D721Med (cell line): ENCODE results near the gene TMPRSS4.

Source experiments
- DNase-seq: peaks from one replicate; pipeline ENCODE4 v3.0.0; 2011; ENCODE audit warnings: low spot score; ENCODE audit not compliant: insufficient read length
- FAIRE-seq: peaks from 2 replicates; lab custom pipeline; 2011; peaks lifted over from hg19 to GRCh38; lab: Jason Lieb, UNC
- TF ChIP-seq, protein P1 (sequence below): IDR thresholded peaks from 2 replicates; pipeline ENCODE4 v1.5.1; 2012; ENCODE audit warnings: mild to moderate bottlenecking, control low read depth; ENCODE audit not compliant: insufficient read depth; ENCODE audit errors: missing control alignments

TMPRSS4 gene

DNA sequence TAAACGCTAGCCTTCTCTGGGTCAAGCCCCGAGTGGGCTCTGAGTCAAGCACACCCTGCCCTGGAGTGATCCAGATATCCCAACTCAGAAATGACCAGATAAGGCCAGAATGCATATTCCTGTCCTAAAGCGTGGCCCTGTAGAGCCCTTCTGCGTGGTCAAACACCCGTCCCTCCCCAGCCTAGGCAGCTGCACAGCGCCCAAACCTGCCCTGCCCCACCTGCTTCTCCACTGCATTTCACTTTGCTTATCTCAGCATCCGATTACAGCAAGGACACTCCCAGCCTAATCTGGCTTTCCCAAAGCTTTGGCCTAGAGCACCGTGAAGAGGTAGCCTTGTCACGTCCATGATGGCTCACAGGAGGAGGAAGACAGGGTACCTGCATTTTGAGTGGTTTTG, 11.9 kb upstream of the TMPRSS4 start:
- TF ChIP-seq, protein P1, sequence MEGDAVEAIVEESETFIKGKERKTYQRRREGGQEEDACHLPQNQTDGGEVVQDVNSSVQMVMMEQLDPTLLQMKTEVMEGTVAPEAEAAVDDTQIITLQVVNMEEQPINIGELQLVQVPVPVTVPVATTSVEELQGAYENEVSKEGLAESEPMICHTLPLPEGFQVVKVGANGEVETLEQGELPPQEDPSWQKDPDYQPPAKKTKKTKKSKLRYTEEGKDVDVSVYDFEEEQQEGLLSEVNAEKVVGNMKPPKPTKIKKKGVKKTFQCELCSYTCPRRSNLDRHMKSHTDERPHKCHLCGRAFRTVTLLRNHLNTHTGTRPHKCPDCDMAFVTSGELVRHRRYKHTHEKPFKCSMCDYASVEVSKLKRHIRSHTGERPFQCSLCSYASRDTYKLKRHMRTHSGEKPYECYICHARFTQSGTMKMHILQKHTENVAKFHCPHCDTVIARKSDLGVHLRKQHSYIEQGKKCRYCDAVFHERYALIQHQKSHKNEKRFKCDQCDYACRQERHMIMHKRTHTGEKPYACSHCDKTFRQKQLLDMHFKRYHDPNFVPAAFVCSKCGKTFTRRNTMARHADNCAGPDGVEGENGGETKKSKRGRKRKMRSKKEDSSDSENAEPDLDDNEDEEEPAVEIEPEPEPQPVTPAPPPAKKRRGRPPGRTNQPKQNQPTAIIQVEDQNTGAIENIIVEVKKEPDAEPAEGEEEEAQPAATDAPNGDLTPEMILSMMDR: no peak
- FAIRE-seq: no peak
- DNase-seq: no peak

DNA sequence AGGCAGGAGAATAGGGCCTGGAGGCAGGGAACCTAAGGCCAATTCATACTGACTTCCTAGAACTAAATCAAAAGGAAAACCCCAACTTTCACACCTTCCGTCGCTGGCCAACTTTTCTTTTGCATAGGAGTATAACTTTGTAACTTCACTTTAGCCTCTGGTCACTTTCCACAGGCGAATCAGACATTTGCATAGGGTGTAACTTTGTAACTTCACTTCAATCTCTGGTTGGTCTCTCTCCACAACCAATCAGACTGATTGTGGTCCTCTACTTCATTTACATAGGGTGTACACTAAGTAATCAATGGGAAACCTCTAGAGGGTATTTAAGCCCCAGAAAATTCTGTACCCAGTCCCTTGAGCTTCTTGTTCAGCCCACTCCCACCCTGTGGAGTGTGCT, 11.5 kb upstream of the TMPRSS4 start:
- no peak for DNase-seq
- TF ChIP-seq, protein P1: no peak
- no peak for FAIRE-seq

DNA sequence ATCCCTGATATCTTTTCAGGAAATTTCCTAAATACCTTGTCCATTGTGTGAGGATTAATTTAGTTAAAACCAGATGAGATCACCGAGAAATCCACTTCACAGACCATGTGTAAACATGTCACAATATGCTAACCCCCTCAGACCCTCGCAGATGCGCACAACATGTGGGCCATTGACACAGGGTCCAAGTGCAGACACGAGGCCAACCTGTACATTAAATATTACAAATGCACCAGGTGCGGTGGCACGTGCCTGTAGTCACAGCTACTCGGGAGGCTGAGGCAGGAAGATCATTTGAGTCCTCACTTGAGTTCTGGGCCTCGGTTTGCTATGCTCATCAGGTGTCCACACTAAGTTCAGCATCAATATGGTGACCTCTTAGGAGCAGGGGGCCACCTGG, 9.9 kb upstream of the TMPRSS4 start:
- DNase-seq (no peak), FAIRE-seq (no peak)
- TF ChIP-seq, protein P1: no peak

DNA sequence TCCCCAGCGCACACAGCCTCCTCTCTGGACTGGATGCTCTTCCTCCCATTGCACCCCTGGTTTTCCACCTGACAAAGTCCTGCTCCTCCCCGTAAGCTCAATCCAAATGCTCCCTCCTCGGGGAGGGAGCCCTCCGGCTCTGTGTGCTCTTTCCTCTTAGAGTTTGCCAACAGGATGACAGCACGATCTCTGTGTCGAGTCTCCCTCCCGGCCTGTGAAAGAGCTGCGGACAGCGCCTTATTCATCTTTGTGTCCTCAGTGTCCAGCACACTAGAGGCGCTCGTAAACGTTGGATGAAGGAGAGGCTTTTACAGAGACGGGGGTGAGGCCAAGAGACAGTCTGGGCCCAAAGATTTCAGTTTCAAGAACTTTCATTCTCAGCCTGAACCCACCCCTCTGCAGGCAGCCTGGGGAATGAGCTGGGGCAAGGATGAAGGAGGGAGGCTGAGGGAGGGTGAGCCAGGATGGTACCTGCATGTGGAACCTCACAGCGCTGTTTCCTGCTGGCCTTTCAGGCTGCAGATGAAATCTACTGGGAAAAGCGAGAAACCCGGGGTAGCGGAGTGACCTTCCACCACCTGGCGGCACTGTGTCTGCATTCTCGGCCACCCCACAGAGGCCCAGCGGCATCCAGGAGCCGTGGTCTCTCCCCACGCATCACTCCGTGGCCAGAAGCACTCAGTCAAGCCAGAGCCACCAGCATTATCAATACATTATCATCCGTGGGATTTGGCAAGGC, 8.5 kb upstream of the TMPRSS4 start:
- FAIRE-seq (no peak), DNase-seq (no peak)
- TF ChIP-seq, protein P1: no peak

DNA sequence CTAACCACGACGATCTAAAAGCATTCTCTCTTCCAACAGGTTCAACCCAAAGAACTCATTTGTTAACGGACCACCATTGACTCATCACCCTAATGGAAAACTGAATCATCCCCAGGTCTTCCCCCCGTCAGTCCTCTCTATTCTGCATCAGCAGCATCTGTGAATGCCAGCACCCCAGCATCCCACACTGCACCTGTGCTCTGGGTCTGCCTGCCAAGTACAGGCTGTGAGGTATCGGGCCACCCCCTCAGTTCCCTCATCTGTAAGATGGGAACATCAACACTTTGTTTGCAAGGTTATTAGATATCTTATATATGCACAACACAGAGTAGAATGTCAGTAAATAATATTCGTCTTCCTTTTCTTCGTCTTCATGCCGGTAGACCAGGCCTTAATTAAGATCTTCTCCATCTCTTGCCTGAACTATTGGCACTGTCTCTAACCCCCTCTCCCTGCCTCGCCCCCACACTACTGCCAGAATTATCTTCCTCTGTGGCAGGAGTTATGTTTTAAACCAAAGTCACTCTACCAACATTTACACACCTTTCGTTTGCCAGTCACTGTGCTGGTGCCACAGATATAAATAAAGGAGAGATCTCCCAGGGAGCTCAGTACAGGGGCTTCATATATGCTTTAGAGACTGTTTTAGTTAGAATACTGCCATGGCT, 7.8 kb upstream of the TMPRSS4 start:
- TF ChIP-seq, protein P1: no peak
- FAIRE-seq: no peak
- no peak for DNase-seq

DNA sequence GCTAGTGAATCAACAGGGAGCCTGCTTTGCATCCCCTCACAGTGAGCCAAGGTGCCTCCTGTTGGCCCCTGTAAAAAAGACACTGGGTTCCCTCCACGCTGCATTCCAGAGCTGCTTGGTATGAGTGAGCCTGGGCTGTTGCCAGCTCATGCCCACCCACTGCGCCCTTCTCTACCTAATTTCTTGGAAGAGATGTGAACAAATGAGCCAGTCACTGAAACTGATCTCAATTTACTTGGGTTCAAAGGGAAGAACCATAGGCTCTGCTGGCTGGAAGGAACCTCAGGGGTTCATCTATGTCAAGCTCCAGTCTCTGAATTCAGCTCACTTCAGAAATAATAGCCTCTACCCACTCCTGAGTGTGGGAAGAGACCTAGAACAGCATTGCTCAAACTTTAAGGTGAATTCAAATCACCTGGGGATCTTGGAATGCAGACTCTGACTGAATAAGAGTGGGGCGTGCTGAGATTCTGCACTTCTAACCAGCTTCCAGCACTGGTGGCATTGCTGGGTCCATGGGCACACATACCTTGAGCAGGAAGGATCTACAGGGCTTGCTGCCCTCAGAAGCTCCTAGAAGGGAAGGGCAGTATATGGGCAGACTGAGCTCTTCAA, 5.4 kb upstream of the TMPRSS4 start:
- no peak for FAIRE-seq
- TF ChIP-seq, protein P1: no peak
- no peak for DNase-seq
